ENCODE measurements around the gene MORC4.

DNA sequence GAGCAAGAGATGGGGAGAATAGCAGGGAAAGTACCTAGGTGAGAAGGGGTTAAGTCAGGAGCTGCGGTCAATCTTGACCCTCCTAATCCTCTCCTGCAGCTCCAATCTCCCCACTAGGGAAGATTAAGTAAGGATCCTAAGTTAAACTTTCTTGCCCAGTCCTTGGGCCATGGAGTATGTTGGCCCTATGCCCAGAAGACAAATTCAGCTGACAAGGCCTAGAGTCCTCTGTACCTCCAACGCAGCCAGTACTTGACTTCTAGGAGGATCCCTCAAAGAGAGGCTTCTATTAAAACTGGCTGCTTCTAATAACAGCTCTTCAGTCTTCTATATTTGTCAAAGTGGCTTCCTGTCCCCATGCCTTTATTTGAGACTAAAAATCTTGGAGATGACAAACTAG is 78.4 kb downstream of the MORC4 start:
- TF ChIP-seq, protein P1, sequence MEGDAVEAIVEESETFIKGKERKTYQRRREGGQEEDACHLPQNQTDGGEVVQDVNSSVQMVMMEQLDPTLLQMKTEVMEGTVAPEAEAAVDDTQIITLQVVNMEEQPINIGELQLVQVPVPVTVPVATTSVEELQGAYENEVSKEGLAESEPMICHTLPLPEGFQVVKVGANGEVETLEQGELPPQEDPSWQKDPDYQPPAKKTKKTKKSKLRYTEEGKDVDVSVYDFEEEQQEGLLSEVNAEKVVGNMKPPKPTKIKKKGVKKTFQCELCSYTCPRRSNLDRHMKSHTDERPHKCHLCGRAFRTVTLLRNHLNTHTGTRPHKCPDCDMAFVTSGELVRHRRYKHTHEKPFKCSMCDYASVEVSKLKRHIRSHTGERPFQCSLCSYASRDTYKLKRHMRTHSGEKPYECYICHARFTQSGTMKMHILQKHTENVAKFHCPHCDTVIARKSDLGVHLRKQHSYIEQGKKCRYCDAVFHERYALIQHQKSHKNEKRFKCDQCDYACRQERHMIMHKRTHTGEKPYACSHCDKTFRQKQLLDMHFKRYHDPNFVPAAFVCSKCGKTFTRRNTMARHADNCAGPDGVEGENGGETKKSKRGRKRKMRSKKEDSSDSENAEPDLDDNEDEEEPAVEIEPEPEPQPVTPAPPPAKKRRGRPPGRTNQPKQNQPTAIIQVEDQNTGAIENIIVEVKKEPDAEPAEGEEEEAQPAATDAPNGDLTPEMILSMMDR (IDR thresholded peaks at IDR 0.05; ENCODE audit: poor library complexity, severe bottlenecking): no peak
- no peak for TF ChIP-seq RAD21 (conservative IDR thresholded peaks at IDR 0.05)
- no peak for TF ChIP-seq EP300 (conservative IDR thresholded peaks at IDR 0.05; ENCODE audit: poor library complexity, severe bottlenecking)
- no peak for TF ChIP-seq POLR2AphosphoS5 (IDR thresholded peaks at IDR 0.05)
- TF ChIP-seq, protein P2, sequence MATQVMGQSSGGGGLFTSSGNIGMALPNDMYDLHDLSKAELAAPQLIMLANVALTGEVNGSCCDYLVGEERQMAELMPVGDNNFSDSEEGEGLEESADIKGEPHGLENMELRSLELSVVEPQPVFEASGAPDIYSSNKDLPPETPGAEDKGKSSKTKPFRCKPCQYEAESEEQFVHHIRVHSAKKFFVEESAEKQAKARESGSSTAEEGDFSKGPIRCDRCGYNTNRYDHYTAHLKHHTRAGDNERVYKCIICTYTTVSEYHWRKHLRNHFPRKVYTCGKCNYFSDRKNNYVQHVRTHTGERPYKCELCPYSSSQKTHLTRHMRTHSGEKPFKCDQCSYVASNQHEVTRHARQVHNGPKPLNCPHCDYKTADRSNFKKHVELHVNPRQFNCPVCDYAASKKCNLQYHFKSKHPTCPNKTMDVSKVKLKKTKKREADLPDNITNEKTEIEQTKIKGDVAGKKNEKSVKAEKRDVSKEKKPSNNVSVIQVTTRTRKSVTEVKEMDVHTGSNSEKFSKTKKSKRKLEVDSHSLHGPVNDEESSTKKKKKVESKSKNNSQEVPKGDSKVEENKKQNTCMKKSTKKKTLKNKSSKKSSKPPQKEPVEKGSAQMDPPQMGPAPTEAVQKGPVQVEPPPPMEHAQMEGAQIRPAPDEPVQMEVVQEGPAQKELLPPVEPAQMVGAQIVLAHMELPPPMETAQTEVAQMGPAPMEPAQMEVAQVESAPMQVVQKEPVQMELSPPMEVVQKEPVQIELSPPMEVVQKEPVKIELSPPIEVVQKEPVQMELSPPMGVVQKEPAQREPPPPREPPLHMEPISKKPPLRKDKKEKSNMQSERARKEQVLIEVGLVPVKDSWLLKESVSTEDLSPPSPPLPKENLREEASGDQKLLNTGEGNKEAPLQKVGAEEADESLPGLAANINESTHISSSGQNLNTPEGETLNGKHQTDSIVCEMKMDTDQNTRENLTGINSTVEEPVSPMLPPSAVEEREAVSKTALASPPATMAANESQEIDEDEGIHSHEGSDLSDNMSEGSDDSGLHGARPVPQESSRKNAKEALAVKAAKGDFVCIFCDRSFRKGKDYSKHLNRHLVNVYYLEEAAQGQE (IDR thresholded peaks at IDR 0.05; ENCODE audit: borderline replicate concordance): no peak
- no peak for TF ChIP-seq SMC3 (conservative IDR thresholded peaks at IDR 0.05; ENCODE audit: poor library complexity)
- no peak for TF ChIP-seq EZH2 (IDR thresholded peaks at IDR 0.05; ENCODE audit: borderline replicate concordance, insufficient read depth, low read length, poor library complexity, severe bottlenecking)

Data from neural cell (in vitro differentiated cells).